Astrocyte of the cerebellum (primary cell): Measurements from ENCODE around the gene RECK.

ENCODE experiments used
- DNase-seq: peaks from one replicate; pipeline ENCODE4 v3.0.0-alpha.2; 2011; ENCODE audit warnings: low read depth
- H3K4me3 ChIP-seq: 2 replicates; pipeline ENCODE4 v1.5.1; 2011; ENCODE audit warnings: mild to moderate bottlenecking, low read depth, low read length, moderate library complexity
- in situ Hi-C: cut with HindIII; loops from 2 replicates; pipeline ENCODE4 v1.10.0; 2017; ENCODE audit warnings: low sequenced_read_pairs
- TF ChIP-seq, protein P1 (sequence below): IDR thresholded peaks from 2 replicates; pipeline ENCODE4 v1.5.1; 2012; ENCODE audit warnings: low read length, low read depth, moderate library complexity, mild to moderate bottlenecking; ENCODE audit errors: missing control alignments

RECK gene

DNA sequence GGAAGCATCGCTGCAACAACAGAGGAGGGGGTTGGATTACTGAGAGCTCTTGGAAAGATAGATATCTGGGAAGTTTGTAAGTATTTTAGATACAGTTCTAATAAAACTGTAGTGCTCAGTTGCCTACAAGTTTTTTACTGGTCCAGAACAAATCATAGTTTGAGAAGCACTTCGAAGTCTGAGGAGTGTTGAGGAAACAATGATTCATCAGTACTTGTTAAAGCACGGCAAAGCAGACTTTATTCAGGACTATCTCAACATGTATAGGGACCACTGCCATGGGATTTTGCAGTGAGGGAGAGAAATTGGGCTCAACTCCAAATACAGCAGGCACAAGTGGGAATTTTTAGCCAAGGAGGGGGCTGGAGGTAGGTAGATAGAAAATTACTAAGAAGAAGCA is 25.3 kb upstream of the RECK start:
- TF ChIP-seq, protein P1, sequence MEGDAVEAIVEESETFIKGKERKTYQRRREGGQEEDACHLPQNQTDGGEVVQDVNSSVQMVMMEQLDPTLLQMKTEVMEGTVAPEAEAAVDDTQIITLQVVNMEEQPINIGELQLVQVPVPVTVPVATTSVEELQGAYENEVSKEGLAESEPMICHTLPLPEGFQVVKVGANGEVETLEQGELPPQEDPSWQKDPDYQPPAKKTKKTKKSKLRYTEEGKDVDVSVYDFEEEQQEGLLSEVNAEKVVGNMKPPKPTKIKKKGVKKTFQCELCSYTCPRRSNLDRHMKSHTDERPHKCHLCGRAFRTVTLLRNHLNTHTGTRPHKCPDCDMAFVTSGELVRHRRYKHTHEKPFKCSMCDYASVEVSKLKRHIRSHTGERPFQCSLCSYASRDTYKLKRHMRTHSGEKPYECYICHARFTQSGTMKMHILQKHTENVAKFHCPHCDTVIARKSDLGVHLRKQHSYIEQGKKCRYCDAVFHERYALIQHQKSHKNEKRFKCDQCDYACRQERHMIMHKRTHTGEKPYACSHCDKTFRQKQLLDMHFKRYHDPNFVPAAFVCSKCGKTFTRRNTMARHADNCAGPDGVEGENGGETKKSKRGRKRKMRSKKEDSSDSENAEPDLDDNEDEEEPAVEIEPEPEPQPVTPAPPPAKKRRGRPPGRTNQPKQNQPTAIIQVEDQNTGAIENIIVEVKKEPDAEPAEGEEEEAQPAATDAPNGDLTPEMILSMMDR: no peak
- no peak for DNase-seq
- in situ Hi-C loops: no loop called here
- no peak overlapping the region for H3K4me3 ChIP-seq

GRCh38 chr9:36017278-36017677 is 19.4 kb upstream of the RECK start:
- DNase-seq: no peak
- no peak overlapping the region for H3K4me3 ChIP-seq
- TF ChIP-seq, protein P1: no peak
- in situ Hi-C loops: no loop called here

- no peak for DNase-seq
- in situ Hi-C loops: no loop called here
- H3K4me3 ChIP-seq: no peak overlapping the region
- TF ChIP-seq, protein P1: no peak
These were observed 18.6 kb upstream of the RECK start for GRCh38 chr9:36018129-36018528.

GRCh38 chr9:36018891-36019720 is 17.6 kb upstream of the RECK start:
- DNase-seq: peak; percentile 19
- H3K4me3 ChIP-seq: no peak overlapping the region
- TF ChIP-seq, protein P1: no peak
- in situ Hi-C loops: no loop called here

GRCh38 chr9:36021968-36022367 is 14.7 kb upstream of the RECK start:
- in situ Hi-C loops: loop anchor here (5.0 to 10.0 kb wide), 3 partner anchors 60 to 163 kb away; partner anchors contain the start of genes HRCT1 and SPAAR
- no peak for DNase-seq
- no peak overlapping the region for H3K4me3 ChIP-seq
- TF ChIP-seq, protein P1: no peak

- in situ Hi-C loops: loop anchor here (5.0 to 10.0 kb wide), 3 partner anchors 61 to 161 kb away; partner anchors contain the start of genes HRCT1 and SPAAR
These were observed 13.3 kb upstream of the RECK start for GRCh38 chr9:36023260-36024048.

More at GRCh38 chr9:36023260-36024048, 13.3 kb upstream of the RECK start:
- no peak overlapping the region for H3K4me3 ChIP-seq
- peak; percentile 64 for DNase-seq
- TF ChIP-seq, protein P1: peak; percentile 89
